ENCODE measurements around the gene MAGI3. TPM values are rescaled to one million over a fixed set of nuclear protein-coding genes. Genes with fewer than 3 reads are reported as not detected.

Gene MAGI3
- total and polyA plus RNA-seq, 7 donors, result 0.76 to 7.1 (median 2.9) TPM

DNA sequence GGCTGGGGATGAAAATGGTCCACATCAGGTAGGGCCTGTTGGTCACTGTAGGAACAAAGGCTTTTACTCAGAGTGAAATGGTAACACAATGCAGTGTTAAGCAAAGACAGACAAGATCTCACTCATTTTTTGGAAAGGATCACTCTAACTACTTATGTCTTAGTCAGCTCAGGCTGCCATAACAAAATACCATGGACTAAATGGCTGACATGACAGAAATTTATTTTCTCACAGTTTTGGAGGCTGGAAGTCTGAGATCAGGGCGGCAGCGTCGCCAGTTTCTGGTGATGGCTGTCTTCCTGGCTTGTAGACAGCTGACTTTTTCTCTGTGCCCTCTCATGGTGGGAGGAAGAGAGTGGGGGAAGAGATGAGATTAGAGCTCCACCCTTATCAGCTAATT is 10.2 kb upstream of the MAGI3 start:
- ATAC-seq (no peak), DNase-seq (no peak)
- intact Hi-C loops (cut with DNase I), result no loop called here
- Histone ChIP-seq H3K4me3 (no peak overlapping the region), H3K9me3 (no peaks in the 10 kb centered on the region), H3K27ac (no peak overlapping the region), H3K27me3 (ENCODE audit: insufficient read depth in 3 of 3, low read length in 2 of 3) (no peaks in the 10 kb centered on the region), H3K4me1 (no peaks in the 10 kb centered on the region), H3K36me3 (ENCODE audit: insufficient read depth in 1 of 2, low read depth in 1 of 2) (no peaks in the 10 kb centered on the region)
- WGBS, 3 donors, result 82 to 88% (median 87%) methylated on average over 3 of the region's 3 CpGs
- TF ChIP-seq, protein P1, sequence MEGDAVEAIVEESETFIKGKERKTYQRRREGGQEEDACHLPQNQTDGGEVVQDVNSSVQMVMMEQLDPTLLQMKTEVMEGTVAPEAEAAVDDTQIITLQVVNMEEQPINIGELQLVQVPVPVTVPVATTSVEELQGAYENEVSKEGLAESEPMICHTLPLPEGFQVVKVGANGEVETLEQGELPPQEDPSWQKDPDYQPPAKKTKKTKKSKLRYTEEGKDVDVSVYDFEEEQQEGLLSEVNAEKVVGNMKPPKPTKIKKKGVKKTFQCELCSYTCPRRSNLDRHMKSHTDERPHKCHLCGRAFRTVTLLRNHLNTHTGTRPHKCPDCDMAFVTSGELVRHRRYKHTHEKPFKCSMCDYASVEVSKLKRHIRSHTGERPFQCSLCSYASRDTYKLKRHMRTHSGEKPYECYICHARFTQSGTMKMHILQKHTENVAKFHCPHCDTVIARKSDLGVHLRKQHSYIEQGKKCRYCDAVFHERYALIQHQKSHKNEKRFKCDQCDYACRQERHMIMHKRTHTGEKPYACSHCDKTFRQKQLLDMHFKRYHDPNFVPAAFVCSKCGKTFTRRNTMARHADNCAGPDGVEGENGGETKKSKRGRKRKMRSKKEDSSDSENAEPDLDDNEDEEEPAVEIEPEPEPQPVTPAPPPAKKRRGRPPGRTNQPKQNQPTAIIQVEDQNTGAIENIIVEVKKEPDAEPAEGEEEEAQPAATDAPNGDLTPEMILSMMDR (IDR thresholded peaks at IDR 0.05), result no peak

DNA sequence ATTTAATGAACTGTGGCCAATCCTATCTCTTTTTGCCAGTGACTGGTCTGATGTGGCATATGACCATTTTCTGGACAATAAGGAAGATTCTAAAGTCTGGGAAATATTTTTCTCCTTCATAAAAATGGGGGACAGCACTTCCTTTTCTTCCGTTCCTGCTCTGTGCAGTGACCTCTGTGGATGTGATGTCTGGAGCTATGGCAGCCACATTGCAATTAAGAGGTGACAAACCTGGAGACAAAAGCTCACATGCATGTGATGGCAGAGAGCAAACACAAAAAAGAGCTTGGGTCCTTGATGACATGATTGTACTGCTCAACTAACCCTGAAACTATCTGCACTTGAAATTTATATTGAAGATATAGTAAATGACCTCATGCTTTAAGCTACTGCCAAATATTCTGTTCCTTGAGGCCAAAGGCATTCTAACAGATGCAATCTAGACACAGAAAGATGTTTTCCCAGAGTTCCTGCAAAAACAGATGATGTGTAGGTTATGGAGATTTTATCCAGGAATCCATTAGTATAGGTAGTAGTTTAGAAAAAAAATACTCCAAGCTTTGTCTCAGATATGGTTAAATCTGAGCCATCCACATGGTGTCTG is 2.2 kb upstream of the MAGI3 start:
- Histone ChIP-seq H3K4me1 (peaks cover 10% of the 10 kb centered on the region), H3K27me3 (ENCODE audit: insufficient read depth in 3 of 3, low read length in 2 of 3) (no peaks in the 10 kb centered on the region), H3K9me3 (peaks cover 4% of the 10 kb centered on the region), H3K4me3 (no peak overlapping the region), H3K27ac (no peak overlapping the region), H3K36me3 (ENCODE audit: insufficient read depth in 1 of 2, low read depth in 1 of 2) (no peaks in the 10 kb centered on the region)
- WGBS, 3 donors, result 88 to 93% (median 92%) methylated on average over 1 of the region's 1 CpG
- no peak for DNase-seq
- intact Hi-C loops (cut with DNase I), result no loop called here
- TF ChIP-seq, protein P1 (IDR thresholded peaks at IDR 0.05), result no peak
- ATAC-seq, result no peak

DNA sequence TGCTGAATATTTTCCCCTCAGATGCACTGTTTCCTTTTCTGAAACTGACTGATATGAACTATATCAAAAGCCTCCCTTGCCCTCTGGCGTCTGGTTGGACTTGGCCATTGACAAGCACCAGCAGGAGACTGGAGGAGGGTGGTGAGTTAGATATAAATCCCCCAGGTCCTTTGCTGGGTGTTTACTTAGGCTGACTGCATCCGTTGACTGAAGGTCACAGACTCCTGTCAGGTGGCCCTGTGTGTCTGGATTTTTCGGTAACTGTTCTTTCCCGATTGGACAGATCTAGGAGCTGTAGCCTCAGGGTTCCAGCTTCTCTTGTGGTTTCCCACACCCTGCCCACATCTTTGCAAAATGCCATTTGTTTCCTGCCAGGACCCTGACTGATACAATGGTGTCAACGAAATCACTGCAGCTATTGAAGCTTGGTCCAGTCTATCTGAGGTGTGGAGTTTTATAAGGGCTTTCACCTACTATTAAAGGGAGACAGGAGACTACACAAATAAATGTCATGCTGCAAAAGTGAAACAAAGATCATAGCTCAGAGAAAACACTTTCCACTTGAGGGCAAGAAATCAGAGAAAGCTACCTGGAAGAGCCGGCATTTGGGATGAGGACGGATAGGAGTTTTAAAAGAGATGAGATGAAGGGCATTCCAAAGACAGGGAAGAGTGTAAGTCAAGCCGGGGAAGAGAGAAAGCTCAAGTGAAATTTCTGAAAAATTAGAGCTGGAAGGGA is 1.5 kb upstream of the MAGI3 start:
- TF ChIP-seq, protein P1 (IDR thresholded peaks at IDR 0.05), result no peak
- Histone ChIP-seq H3K9me3 (peaks cover 4% of the 10 kb centered on the region), H3K27ac (no peak overlapping the region), H3K27me3 (ENCODE audit: insufficient read depth in 3 of 3, low read length in 2 of 3) (no peaks in the 10 kb centered on the region), H3K36me3 (ENCODE audit: insufficient read depth in 1 of 2, low read depth in 1 of 2) (no peaks in the 10 kb centered on the region), H3K4me1 (peaks cover 10% of the 10 kb centered on the region), H3K4me3 (peak overlapping the region; percentile 87)
- intact Hi-C loops (cut with DNase I), result no loop called here
- ATAC-seq (no peak), DNase-seq (no peak)
- 33 to 42% (median 36%) methylated on average over 8 of the region's 8 CpGs for WGBS, 3 donors

DNA sequence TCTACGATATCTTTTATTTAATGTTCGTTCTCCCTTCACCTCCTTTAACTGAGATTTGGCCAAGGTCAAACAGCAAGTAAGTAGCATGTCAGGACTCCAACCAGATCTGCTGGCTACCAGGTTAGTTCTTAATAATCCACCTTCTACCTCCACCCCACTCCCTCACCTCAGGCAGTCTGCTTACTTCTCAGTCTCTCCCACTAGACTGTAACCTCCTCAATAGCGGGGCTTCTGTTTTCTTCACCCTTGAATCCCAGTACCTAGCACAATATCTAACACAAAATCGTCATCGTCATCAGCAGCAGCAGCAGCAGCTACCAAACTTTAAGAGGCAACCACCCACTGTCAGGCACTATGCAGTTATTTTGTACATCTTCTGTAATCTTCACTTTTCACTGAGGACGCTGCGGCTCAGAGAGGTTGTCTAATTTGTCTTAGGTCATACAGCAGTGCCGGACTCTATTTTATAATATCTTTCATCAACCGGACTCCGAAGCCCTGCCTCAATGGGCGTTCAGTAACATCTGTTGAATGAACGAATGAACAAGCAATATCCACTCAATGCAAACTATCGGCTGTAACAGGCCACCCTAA is 859 bp upstream of the MAGI3 start:
- WGBS, 3 donors, result 3 to 5% (median 4%) methylated on average over 13 of the region's 13 CpGs
- H3K27me3 ChIP-seq (ENCODE audit: insufficient read depth in 3 of 3, low read length in 2 of 3), result no peaks in the 10 kb centered on the region

More for the DNA sequence above, 859 bp upstream of the MAGI3 start:
- Histone ChIP-seq H3K36me3 (ENCODE audit: insufficient read depth in 1 of 2, low read depth in 1 of 2) (no peaks in the 10 kb centered on the region), H3K27ac (peak overlapping the region; percentile 73), H3K4me1 (peaks cover 10% of the 10 kb centered on the region), H3K9me3 (peaks cover 4% of the 10 kb centered on the region), H3K4me3 (peak overlapping the region; percentile 87)
- no peak for DNase-seq
- intact Hi-C loops (cut with DNase I), result no loop called here
- ATAC-seq, result peak in 2 of 4 donors; percentile 1 to 6
- TF ChIP-seq, protein P1 (IDR thresholded peaks at IDR 0.05), result no peak
